GM23338 (cell line): Measurements from ENCODE around the gene ITGB3. TPM values are rescaled to one million over a fixed set of nuclear protein-coding genes. Genes with fewer than 3 reads are reported as not detected.

Source experiments
- ATAC-seq: fragments of 200-7000 bp; cut with Tn5 transposase; 3 replicates; pipeline ENCODE4 v1.9.1; 2020
- DNase-seq: peaks from one replicate; pipeline ENCODE4 v3.0.0-alpha.2; 2015; ENCODE audit warnings: low spot score
- H2AFZ ChIP-seq: fragments of 200-600 bp; sonication (generic); 2 replicates; pipeline ENCODE4 v1.8.0; 2016; ENCODE audit warnings: antibody characterized with exemption, mild to moderate bottlenecking, moderate library complexity
- H3F3A ChIP-seq: fragments of 200-600 bp; sonication (generic); replicated peaks from 2 replicates; pipeline ENCODE4 v1.8.0; 2017; ENCODE audit warnings: antibody characterized with exemption, mixed run types, low read depth
- H3K27ac ChIP-seq: fragments of 200-600 bp; sonication (generic); 2 replicates; pipeline ENCODE4 v1.6.1; 2016; ENCODE audit warnings: low read depth
- H3K27me3 ChIP-seq: fragments of 200-600 bp; sonication (generic); 2 replicates; pipeline ENCODE4 v1.8.0; 2016; ENCODE audit warnings: mild to moderate bottlenecking, mixed run types, moderate library complexity; ENCODE audit not compliant: insufficient read depth
- H3K36me3 ChIP-seq: fragments of 200-600 bp; sonication (generic); 2 replicates; pipeline ENCODE4 v1.8.0; 2016; ENCODE audit warnings: mild to moderate bottlenecking; ENCODE audit not compliant: insufficient read depth
- H3K4me1 ChIP-seq: fragments of 200-600 bp; sonication (generic); 2 replicates; pipeline ENCODE4 v1.8.0; 2016; ENCODE audit warnings: mild to moderate bottlenecking, moderate library complexity; ENCODE audit not compliant: insufficient read depth
- H3K4me2 ChIP-seq: fragments of 200-600 bp; sonication (generic); 2 replicates; pipeline ENCODE4 v1.7.1; 2017; ENCODE audit warnings: mixed run types
- H3K4me3 ChIP-seq: fragments of 200-600 bp; sonication (generic); 2 replicates; pipeline ENCODE4 v1.6.1; 2016; ENCODE audit warnings: mixed run types
- H3K79me2 ChIP-seq: fragments of 200-600 bp; sonication (generic); replicated peaks from 2 replicates; pipeline ENCODE4 v1.8.0; 2017; ENCODE audit warnings: mild to moderate bottlenecking; ENCODE audit not compliant: insufficient read depth
- H3K9me2 ChIP-seq: fragments of 200-600 bp; sonication (generic); 2 replicates; pipeline ENCODE4 v1.8.0; 2017; ENCODE audit not compliant: insufficient read depth
- H4K20me1 ChIP-seq: fragments of 200-600 bp; sonication (generic); replicated peaks from 2 replicates; pipeline ENCODE4 v1.8.0; 2017; ENCODE audit warnings: mild to moderate bottlenecking; ENCODE audit not compliant: insufficient read depth
- H3K27ac Mint-ChIP-seq: 2 replicates; pipeline ENCODE4 v1.8.0; 2020; ENCODE audit warnings: inconsistent platforms, mild to moderate bottlenecking, moderate library complexity, mixed read lengths
- H3K27me3 Mint-ChIP-seq: 3 replicates; pipeline ENCODE4 v1.8.0; 2022; ENCODE audit warnings: low read depth, mild to moderate bottlenecking, moderate library complexity, mixed read lengths, inconsistent platforms; ENCODE audit not compliant: insufficient read depth, poor library complexity
- H3K36me3 Mint-ChIP-seq: 3 replicates; pipeline ENCODE4 v1.8.0; 2021; ENCODE audit warnings: low read depth, mild to moderate bottlenecking, inconsistent platforms, moderate library complexity, mixed read lengths
- H3K4me1 Mint-ChIP-seq: 3 replicates; pipeline ENCODE4 v1.8.0; 2020; ENCODE audit warnings: mild to moderate bottlenecking, inconsistent platforms, mixed read lengths
- H3K4me3 Mint-ChIP-seq: 3 replicates; pipeline ENCODE4 v1.8.0; 2021; ENCODE audit warnings: moderate library complexity, mild to moderate bottlenecking, inconsistent platforms, mixed read lengths
- H3K9me3 Mint-ChIP-seq: 3 replicates; pipeline ENCODE4 v1.8.0; 2020; ENCODE audit warnings: moderate library complexity, mild to moderate bottlenecking, inconsistent platforms, mixed read lengths
- EZH2 ChIP-seq: fragments of 200-600 bp; sonication (generic); IDR thresholded peaks from one replicate; pipeline ENCODE4 v1.8.0; 2017; ENCODE audit warnings: antibody characterized with exemption, mild to moderate bottlenecking, low read depth; ENCODE audit not compliant: unreplicated experiment
- JUNB ChIP-seq: IDR thresholded peaks from one replicate; pipeline ENCODE4 v1.6.1; 2016; ENCODE audit warnings: antibody characterized with exemption; ENCODE audit not compliant: unreplicated experiment
- POLR2AphosphoS5 ChIP-seq: IDR thresholded peaks from 2 replicates; pipeline ENCODE4 v1.6.1; 2016; ENCODE audit warnings: antibody characterized with exemption, low read depth
- ZNF114 ChIP-seq: fragments of 250-450 bp; sonication (Bioruptor Pico); IDR thresholded peaks from 2 replicates; pipeline ENCODE4 v1.5.0; 2020; ENCODE audit warnings: mild to moderate bottlenecking, moderate library complexity
- ZNF462 ChIP-seq: fragments of 250-450 bp; sonication (Bioruptor Pico); IDR thresholded peaks from 2 replicates; pipeline ENCODE4 v1.5.0; 2020; ENCODE audit warnings: mild to moderate bottlenecking, moderate library complexity
- polyA plus RNA-seq: library from polyadenylated mRNA; unstranded; fragments of >200 nt; fragmentation: Nextera tagmentation; extraction: Ambion mirVana; gene quantifications from 2 replicates; pipeline ENCODE4 v1.2.1, GENCODE V29; 2016
- total RNA-seq: library from RNA; depleted of rRNA; stranded (reverse); fragments of >200 nt; shearing (Covaris generic); gene quantifications from 2 replicates; pipeline ENCODE4 v1.2.3, GENCODE V29; 2014

The ITGB3 gene
- total and polyA plus RNA-seq, 2 experiments from 2014 or later = 0.52 TPM; not detected in 1

GRCh38 chr17:47275245-47275984, 21.8 kb downstream of the ITGB3 start:
- Mint-ChIP-seq H3K36me3 (no peaks in the 10 kb centered on the region), H3K9me3 (no peaks in the 10 kb centered on the region), H3K27me3 (peaks cover 18% of the 10 kb centered on the region), H3K4me1 (peaks cover 41% of the 10 kb centered on the region), H3K4me3 (peak overlapping the region; percentile 19), H3K27ac (peak overlapping the region; percentile 95)
- Histone ChIP-seq H3K4me2 (peak overlapping the region; percentile 61), H3F3A (no peaks in the 10 kb centered on the region), H3K79me2 (no peaks in the 10 kb centered on the region), H3K36me3 (no peaks in the 10 kb centered on the region), H3K4me1 (peaks cover 29% of the 10 kb centered on the region), H3K27ac (peak overlapping the region; percentile 91), H3K27me3 (no peaks in the 10 kb centered on the region), H2AFZ (peak overlapping the region; percentile 96), H3K9me2 (peaks cover 3% of the 10 kb centered on the region; the same call in 1 of the 2 replicates), H3K4me3 (peak overlapping the region; percentile 34; the same call in 1 of the 2 replicates), H4K20me1 (no peaks in the 10 kb centered on the region)
- ATAC-seq (peak; percentile 77), DNase-seq (peak; percentile 71)
- TF ChIP-seq ZNF462 (no peak; the same call in 1 of the 2 replicates), EZH2 (no peak), JUNB (no peak), ZNF114 (CRISPR knock-in tag) (0 out of 2 replicates have a peak, but pooled peaks have one; percentile 51), POLR2AphosphoS5 (0 out of 2 replicates have a peak, but pooled peaks have one; percentile 23)
